ENCODE results near the gene OPN4.

GRCh38 chr10:86674912-86675311 lies 20.6 kb downstream of the OPN4 start:
- TF ChIP-seq CTCF (IDR thresholded peaks at IDR 0.05; ENCODE audit: insufficient read depth, low read length) = no peak
- TF ChIP-seq, protein P1, sequence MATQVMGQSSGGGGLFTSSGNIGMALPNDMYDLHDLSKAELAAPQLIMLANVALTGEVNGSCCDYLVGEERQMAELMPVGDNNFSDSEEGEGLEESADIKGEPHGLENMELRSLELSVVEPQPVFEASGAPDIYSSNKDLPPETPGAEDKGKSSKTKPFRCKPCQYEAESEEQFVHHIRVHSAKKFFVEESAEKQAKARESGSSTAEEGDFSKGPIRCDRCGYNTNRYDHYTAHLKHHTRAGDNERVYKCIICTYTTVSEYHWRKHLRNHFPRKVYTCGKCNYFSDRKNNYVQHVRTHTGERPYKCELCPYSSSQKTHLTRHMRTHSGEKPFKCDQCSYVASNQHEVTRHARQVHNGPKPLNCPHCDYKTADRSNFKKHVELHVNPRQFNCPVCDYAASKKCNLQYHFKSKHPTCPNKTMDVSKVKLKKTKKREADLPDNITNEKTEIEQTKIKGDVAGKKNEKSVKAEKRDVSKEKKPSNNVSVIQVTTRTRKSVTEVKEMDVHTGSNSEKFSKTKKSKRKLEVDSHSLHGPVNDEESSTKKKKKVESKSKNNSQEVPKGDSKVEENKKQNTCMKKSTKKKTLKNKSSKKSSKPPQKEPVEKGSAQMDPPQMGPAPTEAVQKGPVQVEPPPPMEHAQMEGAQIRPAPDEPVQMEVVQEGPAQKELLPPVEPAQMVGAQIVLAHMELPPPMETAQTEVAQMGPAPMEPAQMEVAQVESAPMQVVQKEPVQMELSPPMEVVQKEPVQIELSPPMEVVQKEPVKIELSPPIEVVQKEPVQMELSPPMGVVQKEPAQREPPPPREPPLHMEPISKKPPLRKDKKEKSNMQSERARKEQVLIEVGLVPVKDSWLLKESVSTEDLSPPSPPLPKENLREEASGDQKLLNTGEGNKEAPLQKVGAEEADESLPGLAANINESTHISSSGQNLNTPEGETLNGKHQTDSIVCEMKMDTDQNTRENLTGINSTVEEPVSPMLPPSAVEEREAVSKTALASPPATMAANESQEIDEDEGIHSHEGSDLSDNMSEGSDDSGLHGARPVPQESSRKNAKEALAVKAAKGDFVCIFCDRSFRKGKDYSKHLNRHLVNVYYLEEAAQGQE (IDR thresholded peaks at IDR 0.05; ENCODE audit: insufficient replicate concordance, low read depth) = no peak

All from HL-60 (cell line).